ACHN (cell line): ENCODE results near the gene COPZ2.
A peak's percentile ranks its signal among the peaks of the same experiment; 100 is the strongest.

ENCODE experiments used
- DNase-seq: peaks from one replicate; pipeline ENCODE4 v3.0.0-alpha.2; 2015
- in situ Hi-C: cut with HindIII; loops from 2 replicates; pipeline ENCODE4 v1.10.0; 2017; ENCODE audit warnings: low sequenced_read_pairs, low pct_ligation_motif_present, low pct_unique_long_range_greater_than_20kb

Gene COPZ2

DNA sequence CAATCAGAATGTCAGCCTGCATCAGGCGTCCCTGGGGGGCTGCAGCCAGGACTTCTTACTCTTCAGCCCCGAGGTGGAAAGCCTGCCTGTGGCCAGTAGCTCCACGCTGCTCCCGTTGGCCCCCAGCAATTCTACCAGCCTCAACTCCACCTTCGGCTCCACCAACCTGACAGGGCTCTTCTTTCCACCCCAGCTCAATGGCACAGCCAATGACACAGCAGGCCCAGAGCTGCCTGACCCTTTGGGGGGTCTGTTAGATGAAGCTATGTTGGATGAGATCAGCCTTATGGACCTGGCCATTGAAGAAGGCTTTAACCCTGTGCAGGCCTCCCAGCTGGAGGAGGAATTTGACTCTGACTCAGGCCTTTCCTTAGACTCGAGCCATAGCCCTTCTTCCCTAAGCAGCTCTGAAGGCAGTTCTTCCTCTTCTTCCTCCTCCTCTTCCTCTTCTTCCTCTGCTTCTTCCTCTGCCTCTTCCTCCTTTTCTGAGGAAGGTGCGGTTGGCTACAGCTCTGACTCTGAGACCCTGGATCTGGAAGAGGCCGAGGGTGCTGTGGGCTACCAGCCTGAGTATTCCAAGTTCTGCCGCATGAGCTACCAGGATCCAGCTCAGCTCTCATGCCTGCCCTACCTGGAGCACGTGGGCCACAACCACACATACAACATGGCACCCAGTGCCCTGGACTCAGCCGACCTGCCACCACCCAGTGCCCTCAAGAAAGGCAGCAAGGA, 21.0 kb upstream of the COPZ2 start:
- no peak for DNase-seq
- in situ Hi-C loops, result no loop called here

GRCh38 chr17:48057626-48058025, 20.0 kb upstream of the COPZ2 start:
- DNase-seq, result no peak
- in situ Hi-C loops, result no loop called here

- no peak for DNase-seq
- in situ Hi-C loops, result no loop called here
Observed at GRCh38 chr17:48056879-48057278, 19.3 kb upstream of the COPZ2 start.

DNA sequence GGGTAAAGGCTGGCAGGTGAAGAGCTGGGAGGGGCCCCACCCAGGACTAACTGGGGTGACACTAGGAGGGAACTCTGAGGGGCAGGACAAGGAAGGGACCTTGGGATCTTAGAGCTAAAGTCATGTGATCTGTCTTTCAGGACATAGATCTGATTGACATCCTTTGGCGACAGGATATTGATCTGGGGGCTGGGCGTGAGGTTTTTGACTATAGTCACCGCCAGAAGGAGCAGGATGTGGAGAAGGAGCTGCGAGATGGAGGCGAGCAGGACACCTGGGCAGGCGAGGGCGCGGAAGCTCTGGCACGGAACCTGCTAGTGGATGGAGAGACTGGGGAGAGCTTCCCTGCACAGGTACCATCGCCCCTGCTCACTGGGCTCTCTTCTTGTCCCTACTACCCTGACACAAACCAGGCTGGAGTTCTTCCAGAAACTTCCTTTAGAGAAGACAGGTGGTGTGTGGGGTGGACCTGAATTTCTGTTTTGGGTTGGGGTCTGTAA, 18.7 kb upstream of the COPZ2 start:
- in situ Hi-C loops, result no loop called here
- no peak for DNase-seq

- in situ Hi-C loops, result no loop called here
- DNase-seq, result peak; percentile 77
Observed at GRCh38 chr17:48055531-48056245, 18.1 kb upstream of the COPZ2 start.

DNA sequence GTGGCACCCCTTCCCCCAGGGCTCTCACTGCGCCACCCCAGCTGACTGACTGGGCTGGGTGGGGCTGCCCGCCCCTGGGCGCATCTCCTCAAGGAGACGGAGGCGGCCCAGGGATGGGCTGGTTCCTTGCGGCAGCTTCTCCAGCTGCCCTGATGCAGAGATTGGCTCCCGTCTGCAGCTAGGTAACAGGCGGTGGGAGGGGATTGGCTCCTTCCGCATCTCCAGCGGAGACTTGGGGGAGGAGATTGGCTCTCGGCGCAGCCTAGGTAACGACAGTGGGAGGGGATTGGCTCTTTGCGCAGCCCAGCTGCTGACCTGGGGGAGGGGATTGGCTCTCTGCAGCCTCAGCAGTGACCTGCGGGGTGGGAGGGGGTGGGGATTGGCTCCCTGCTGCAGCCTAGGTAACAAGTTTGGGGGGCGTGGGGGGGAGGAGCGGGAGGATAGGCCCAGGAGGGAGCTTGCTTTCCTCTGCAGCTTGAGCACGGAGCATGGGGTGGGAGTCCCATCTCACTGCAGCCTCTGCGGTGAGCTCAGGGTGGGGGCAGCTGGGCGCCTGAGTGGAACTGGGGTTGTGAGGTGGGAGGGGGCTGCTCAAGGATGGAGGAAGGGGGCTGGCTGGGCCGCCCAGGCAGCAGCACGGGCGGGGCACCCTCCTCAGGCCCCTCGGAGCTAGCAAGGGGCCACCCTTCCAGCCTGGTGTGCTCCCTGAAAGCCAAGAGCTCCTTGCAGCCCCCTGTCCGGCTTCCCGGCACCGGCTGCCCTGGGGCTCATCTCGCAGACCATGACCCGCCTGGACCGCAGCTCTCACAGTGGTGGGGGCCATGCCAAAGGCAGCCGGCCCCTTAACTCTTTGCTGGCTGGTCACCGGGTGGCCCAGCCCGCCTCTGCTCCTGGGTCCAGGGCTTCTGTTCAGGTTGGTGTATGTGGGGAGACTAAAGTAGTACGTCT, 16.9 kb upstream of the COPZ2 start:
- DNase-seq, result peak; percentile 64
- in situ Hi-C loops, result no loop called here

GRCh38 chr17:48053758-48054237, 16.2 kb upstream of the COPZ2 start:
- in situ Hi-C loops, result no loop called here
- no peak for DNase-seq

DNA sequence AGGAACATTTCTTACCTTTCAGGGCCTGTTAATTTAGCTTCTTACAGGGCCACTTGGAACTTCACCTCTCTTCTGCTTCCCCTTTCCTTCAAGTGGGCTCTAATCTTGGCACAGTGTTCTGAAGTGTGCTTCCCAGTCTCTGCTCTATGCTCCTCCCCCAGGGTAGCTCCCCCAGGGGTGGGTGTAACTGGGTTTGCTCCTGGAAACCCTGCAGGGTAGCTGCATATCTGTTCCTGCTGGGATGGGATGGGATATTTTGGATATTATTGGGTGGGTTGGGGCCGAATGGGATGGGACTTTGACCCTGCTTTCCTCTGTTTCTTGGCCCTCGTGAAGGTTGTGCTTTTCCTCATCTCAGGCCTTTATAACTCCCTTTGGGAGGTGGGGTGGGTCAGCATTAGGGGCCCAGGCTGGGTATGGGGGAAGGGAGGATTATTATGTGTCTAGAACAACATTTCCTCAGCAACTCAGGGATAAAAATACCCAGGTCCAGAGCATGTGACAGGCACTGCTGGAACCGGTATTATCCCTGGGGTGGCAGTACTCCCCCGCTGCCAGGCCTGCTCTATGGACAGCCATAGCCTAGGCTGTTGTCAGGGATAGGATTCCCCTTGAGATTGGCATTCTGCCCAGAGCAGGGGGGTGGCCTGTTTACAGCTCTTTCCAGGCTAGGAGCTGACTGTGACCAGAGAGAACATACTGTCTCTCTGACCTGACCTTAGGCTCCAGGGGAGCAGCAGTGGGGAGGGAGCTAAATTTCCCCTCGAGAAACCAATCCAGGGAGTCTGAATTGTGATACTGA, 15.6 kb upstream of the COPZ2 start:
- DNase-seq, result no peak
- in situ Hi-C loops, result no loop called here

GRCh38 chr17:48051706-48052486, 14.3 kb upstream of the COPZ2 start:
- in situ Hi-C loops, result no loop called here
- DNase-seq, result no peak

DNA sequence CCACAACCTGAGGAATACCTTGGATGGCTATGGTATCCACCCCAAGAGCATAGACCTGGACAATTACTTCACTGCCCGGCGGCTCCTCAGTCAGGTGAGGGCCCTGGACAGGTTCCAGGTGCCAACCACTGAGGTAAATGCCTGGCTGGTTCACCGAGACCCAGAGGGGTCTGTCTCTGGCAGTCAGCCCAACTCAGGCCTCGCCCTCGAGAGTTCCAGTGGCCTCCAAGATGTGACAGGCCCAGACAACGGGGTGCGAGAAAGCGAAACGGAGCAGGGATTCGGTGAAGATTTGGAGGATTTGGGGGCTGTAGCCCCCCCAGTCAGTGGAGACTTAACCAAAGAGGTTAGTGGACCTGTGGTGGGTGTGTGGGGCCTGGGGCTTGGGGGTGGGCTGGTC, 13.7 kb upstream of the COPZ2 start:
- in situ Hi-C loops, result no loop called here
- DNase-seq, result no peak

GRCh38 chr17:48048384-48049126, 11.0 kb upstream of the COPZ2 start:
- peak; percentile 96 for DNase-seq
- in situ Hi-C loops, result no loop called here

- in situ Hi-C loops, result no loop called here
- peak; percentile 100 for DNase-seq
Observed at GRCh38 chr17:48047741-48048383, 10.3 kb upstream of the COPZ2 start, which contains the start of gene NFE2L1. NFE2L1 (plus strand) TSS chr17:48048359; CDS start chr17:48051119, 2,760 bp downstream.

DNA sequence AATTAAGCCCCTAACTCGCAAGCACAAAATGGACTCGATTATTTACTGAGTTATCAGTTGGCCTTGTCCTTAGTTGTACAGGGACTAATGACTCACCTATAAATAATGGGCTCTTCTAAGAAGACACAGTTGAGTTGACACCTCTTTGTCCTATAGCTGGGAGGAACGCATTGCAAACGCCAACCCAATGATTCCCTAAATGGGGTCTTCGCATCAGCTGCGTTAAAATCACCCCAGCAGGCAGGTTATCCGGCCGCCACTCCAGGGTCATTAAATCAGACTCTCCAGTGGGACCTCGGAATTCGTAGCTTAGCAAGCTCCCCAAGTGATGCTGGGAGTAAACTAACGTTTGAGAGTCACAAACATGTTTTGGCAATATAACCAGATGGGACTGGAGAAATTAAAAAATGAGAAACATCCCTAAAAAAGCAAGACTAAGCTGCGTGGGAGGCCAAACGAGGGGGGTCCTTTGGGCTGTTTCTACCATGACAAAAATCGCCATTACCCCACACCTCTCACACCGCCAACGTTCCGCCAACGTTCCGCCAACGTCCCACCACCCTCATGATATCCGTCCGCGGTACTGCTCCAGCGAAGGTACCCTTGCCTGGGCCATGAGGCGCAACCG, 9.6 kb upstream of the COPZ2 start:
- DNase-seq, result peak; percentile 41
- in situ Hi-C loops, result no loop called here

DNA sequence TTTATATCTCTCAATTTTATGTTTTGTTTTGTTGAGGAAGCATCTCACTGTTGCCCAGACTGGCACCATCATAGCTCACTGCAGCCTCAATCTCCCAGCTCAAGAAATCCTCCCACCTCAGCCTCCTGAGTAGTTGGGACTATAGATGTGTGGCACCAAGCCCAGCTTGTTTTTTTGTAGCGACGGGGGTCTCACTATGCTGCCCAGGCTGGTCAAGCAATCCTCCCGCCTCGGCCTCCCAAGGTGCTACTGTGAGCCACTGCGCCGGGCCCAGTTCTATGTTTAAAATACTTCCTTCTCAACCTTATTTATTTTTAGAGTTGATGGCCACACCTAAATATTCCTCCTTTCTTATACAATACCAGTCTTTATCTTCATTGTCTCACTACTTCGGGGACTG, 8.7 kb upstream of the COPZ2 start:
- in situ Hi-C loops, result no loop called here
- no peak for DNase-seq

DNA sequence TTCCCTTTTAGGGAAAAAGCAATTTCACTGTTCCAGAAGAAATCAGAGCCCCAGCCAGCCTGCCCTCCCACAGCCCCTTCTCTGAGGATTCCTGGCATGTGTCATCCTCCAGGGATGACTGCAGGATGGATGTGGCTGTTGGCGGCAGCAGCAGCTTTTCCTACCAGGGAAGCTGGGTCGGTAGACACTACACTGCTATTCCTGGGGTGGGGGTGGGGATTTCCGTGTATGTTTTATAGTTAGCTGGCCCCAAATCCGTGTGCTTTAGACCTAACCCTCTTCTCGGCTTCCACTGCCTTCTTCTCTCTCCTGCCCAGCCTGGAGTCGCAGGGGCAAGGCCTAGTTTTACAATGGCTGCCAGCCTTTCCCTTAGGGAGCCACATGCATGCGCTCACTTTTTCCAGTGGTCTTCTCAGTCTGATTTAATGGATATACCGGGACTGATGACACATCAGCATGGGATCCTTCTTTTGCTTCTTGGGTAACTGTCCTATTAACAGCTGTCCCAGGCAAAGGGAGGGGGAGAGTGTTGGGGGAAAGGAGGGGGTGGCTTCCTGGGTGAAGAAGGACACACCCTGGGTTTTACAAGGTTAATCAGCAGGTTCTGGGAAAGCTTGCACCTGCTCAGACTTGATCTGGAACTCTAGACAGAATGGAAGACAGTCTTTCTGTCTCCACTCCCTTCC, 7.9 kb upstream of the COPZ2 start:
- DNase-seq, result no peak
- in situ Hi-C loops, result no loop called here
